WTC11 (cell line): ENCODE results near the gene GPS2. TPM values are rescaled to one million over a fixed set of nuclear protein-coding genes. Genes with fewer than 3 reads are reported as not detected.

Source experiments
- ATAC-seq: fragments of 200-7000 bp; cut with Tn5 transposase; 2 replicates; pipeline ENCODE4 v1.10.0; 2021; ENCODE audit warnings: mild to moderate bottlenecking, moderate library complexity
- CTCF ChIA-PET: fragments of 300-600 bp; sonication (Branson Sonifier 250); formaldehyde crosslinking; loops from one replicate; lab custom pipeline; 2021; ENCODE audit warnings: antibody characterized with exemption; lab: Charles Lee
- POLR2A ChIA-PET: fragments of 350-600 bp; sonication (Branson Sonifier 250); formaldehyde crosslinking; loops from one replicate; lab custom pipeline; 2021; ENCODE audit warnings: antibody characterized with exemption; lab: Charles Lee
- DNase-seq: peaks from one replicate; pipeline ENCODE4 v3.0.0; 2021; ENCODE audit warnings: low spot score
- H3K27ac Mint-ChIP-seq: 2 replicates; pipeline ENCODE4 v1.8.0; 2021; ENCODE audit warnings: mixed read lengths
- H3K27me3 Mint-ChIP-seq: 2 replicates; pipeline ENCODE4 v1.8.0; 2021; ENCODE audit warnings: low read depth, mild to moderate bottlenecking, moderate library complexity, mixed read lengths
- H3K36me3 Mint-ChIP-seq: 2 replicates; pipeline ENCODE4 v1.8.0; 2021; ENCODE audit warnings: mixed read lengths
- H3K4me1 Mint-ChIP-seq: 2 replicates; pipeline ENCODE4 v1.8.0; 2022; ENCODE audit warnings: mixed read lengths
- H3K4me3 Mint-ChIP-seq: 2 replicates; pipeline ENCODE4 v1.8.0; 2021; ENCODE audit warnings: mild to moderate bottlenecking, moderate library complexity, mixed read lengths
- H3K9me3 Mint-ChIP-seq: 2 replicates; pipeline ENCODE4 v1.8.0; 2021; ENCODE audit warnings: mixed read lengths
- ETV6 ChIP-seq: sonication (generic); formaldehyde crosslinking; IDR thresholded peaks from 2 replicates; pipeline ENCODE4 v1.8.1; 2022; ENCODE audit warnings: mild to moderate bottlenecking, missing genetic modification reagents
- HMGA2 ChIP-seq: fragments of 250-450 bp; sonication (Bioruptor Pico); IDR thresholded peaks from 2 replicates; pipeline ENCODE4 v1.4.0; 2021; ENCODE audit warnings: mild to moderate bottlenecking, moderate library complexity
- JAZF1 ChIP-seq: fragments of 250-450 bp; sonication (Bioruptor Pico); IDR thresholded peaks from 2 replicates; pipeline ENCODE4 v1.9.0; 2021; ENCODE audit warnings: moderate library complexity, mild to moderate bottlenecking, inconsistent platforms
- MXD4 ChIP-seq: fragments of 250-450 bp; sonication (Bioruptor Pico); IDR thresholded peaks from 2 replicates; pipeline ENCODE4 v1.8.0; 2021; ENCODE audit warnings: mild to moderate bottlenecking, moderate library complexity, borderline replicate concordance
- NR2C2 ChIP-seq: sonication (generic); formaldehyde crosslinking; IDR thresholded peaks from 2 replicates; pipeline ENCODE4 v1.8.0; 2022; ENCODE audit warnings: mild to moderate bottlenecking, missing genetic modification reagents
- TCF7 ChIP-seq: sonication (generic); formaldehyde crosslinking; IDR thresholded peaks from 2 replicates; pipeline ENCODE4 v1.8.0; 2022; ENCODE audit warnings: mild to moderate bottlenecking, low read depth, missing genetic modification reagents, moderate library complexity
- ZNF219 ChIP-seq: sonication (generic); formaldehyde crosslinking; IDR thresholded peaks from 2 replicates; pipeline ENCODE4 v1.8.0; 2023; ENCODE audit warnings: missing genetic modification reagents, mild to moderate bottlenecking, borderline replicate concordance
- ZNF232 ChIP-seq: sonication (generic); formaldehyde crosslinking; IDR thresholded peaks from 2 replicates; pipeline ENCODE4 v1.8.0; 2022; ENCODE audit warnings: mild to moderate bottlenecking, missing genetic modification reagents
- ZNF416 ChIP-seq: fragments of 250-450 bp; sonication (Bioruptor Pico); IDR thresholded peaks from 2 replicates; pipeline ENCODE4 v1.9.0; 2021; ENCODE audit warnings: mild to moderate bottlenecking, inconsistent platforms
- total RNA-seq: library from RNA; stranded (reverse); gene quantifications from 3 replicates; pipeline ENCODE4 v1.2.3, GENCODE V29; 2021
- TF ChIP-seq, protein P1 (sequence below): sonication (generic); formaldehyde crosslinking; conservative IDR thresholded peaks from 2 replicates; pipeline ENCODE4 v1.8.1; 2023; ENCODE audit warnings: mild to moderate bottlenecking, low read depth, missing genetic modification reagents, moderate library complexity
- TF ChIP-seq, protein P2 (sequence below): sonication (generic); formaldehyde crosslinking; IDR thresholded peaks from 2 replicates; pipeline ENCODE4 v1.8.0; 2022; ENCODE audit warnings: mild to moderate bottlenecking, missing genetic modification reagents
- TF ChIP-seq, protein P3 (sequence below): sonication (generic); formaldehyde crosslinking; IDR thresholded peaks from 2 replicates; pipeline ENCODE4 v1.8.0; 2023; ENCODE audit warnings: missing genetic modification reagents, mild to moderate bottlenecking, borderline replicate concordance
- TF ChIP-seq, protein P4 (sequence below): sonication (generic); formaldehyde crosslinking; IDR thresholded peaks from 2 replicates; pipeline ENCODE4 v1.8.1; 2023; ENCODE audit warnings: mild to moderate bottlenecking, moderate library complexity, missing genetic modification reagents
- TF ChIP-seq, protein P5 (sequence below): sonication (generic); formaldehyde crosslinking; IDR thresholded peaks from 2 replicates; pipeline ENCODE4 v1.8.0; 2022; ENCODE audit warnings: mild to moderate bottlenecking, missing genetic modification reagents
- TF ChIP-seq, protein P6 (sequence below): sonication (generic); formaldehyde crosslinking; IDR thresholded peaks from 2 replicates; pipeline ENCODE4 v1.8.0; 2022; ENCODE audit warnings: mild to moderate bottlenecking, missing genetic modification reagents
- TF ChIP-seq, protein P7 (sequence below): sonication (generic); formaldehyde crosslinking; IDR thresholded peaks from 2 replicates; pipeline ENCODE4 v1.8.0; 2022; ENCODE audit warnings: mild to moderate bottlenecking, missing genetic modification reagents
- TF ChIP-seq, protein P8 (sequence below): sonication (generic); formaldehyde crosslinking; IDR thresholded peaks from 2 replicates; pipeline ENCODE4 v1.8.1; 2023; ENCODE audit warnings: mild to moderate bottlenecking, missing genetic modification reagents, borderline replicate concordance

The GPS2 gene
- total RNA-seq, 1 experiment from 2014 or later = 55.9 TPM

DNA sequence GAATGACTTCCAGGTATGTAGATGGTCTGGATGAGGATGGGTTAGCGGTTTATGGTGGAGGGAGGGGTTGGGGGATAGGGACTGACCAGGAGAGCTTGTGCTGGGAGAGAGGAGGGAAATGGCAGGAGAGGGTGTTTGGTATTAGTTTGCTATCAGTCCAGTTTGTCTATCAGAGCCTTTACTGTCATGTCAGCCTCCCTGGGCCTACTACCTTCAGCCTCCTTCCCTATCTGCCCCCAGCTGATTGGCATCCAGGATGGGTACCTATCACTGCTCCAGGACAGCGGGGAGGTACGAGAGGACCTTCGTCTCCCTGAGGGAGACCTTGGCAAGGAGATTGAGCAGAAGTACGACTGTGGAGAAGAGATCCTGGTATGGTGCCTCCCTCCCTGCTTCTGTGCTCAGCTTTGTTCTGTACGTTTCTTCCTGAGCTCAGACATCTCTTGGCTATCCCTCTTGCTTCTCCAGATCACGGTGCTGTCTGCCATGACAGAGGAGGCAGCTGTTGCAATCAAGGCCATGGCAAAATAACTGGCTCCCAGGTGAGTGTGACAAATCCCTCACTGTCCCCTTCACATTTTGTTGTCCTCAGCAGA is 4.0 kb downstream of the GPS2 start:
- ChIA-PET CTCF (interaction anchor here (1.5 kb wide), 1 partner anchor 15 kb away, joined by 3 read pairs; no protein-coding TSS in a partner anchor), POLR2A (no interaction called here)
- Mint-ChIP-seq H3K4me1 (peaks cover 39% of the 10 kb centered on the region), H3K9me3 (no peaks in the 10 kb centered on the region), H3K27me3 (peaks cover 2% of the 10 kb centered on the region; the same call in 1 of the 2 replicates), H3K4me3 (no peak overlapping the region), H3K27ac (peak overlapping the region; percentile 86; the same call in 1 of the 2 replicates), H3K36me3 (peaks cover 46% of the 10 kb centered on the region)
- ATAC-seq = no peak
- TF ChIP-seq TCF7 (CRISPR knock-in tag) (no peak), ZNF416 (CRISPR knock-in tag) (no peak), ZNF219 (CRISPR knock-in tag) (no peak), NR2C2 (CRISPR knock-in tag) (no peak), MXD4 (no peak), ZNF232 (CRISPR knock-in tag) (no peak), JAZF1 (no peak), HMGA2 (no peak), ETV6 (CRISPR knock-in tag) (no peak)
- TF ChIP-seq, protein P1, sequence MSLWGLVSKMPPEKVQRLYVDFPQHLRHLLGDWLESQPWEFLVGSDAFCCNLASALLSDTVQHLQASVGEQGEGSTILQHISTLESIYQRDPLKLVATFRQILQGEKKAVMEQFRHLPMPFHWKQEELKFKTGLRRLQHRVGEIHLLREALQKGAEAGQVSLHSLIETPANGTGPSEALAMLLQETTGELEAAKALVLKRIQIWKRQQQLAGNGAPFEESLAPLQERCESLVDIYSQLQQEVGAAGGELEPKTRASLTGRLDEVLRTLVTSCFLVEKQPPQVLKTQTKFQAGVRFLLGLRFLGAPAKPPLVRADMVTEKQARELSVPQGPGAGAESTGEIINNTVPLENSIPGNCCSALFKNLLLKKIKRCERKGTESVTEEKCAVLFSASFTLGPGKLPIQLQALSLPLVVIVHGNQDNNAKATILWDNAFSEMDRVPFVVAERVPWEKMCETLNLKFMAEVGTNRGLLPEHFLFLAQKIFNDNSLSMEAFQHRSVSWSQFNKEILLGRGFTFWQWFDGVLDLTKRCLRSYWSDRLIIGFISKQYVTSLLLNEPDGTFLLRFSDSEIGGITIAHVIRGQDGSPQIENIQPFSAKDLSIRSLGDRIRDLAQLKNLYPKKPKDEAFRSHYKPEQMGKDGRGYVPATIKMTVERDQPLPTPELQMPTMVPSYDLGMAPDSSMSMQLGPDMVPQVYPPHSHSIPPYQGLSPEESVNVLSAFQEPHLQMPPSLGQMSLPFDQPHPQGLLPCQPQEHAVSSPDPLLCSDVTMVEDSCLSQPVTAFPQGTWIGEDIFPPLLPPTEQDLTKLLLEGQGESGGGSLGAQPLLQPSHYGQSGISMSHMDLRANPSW (CRISPR knock-in tag) = no peak
- TF ChIP-seq, protein P2, sequence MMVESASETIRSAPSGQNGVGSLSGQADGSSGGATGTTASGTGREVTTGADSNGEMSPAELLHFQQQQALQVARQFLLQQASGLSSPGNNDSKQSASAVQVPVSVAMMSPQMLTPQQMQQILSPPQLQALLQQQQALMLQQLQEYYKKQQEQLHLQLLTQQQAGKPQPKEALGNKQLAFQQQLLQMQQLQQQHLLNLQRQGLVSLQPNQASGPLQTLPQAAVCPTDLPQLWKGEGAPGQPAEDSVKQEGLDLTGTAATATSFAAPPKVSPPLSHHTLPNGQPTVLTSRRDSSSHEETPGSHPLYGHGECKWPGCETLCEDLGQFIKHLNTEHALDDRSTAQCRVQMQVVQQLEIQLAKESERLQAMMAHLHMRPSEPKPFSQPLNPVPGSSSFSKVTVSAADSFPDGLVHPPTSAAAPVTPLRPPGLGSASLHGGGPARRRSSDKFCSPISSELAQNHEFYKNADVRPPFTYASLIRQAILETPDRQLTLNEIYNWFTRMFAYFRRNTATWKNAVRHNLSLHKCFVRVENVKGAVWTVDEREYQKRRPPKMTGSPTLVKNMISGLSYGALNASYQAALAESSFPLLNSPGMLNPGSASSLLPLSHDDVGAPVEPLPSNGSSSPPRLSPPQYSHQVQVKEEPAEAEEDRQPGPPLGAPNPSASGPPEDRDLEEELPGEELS (CRISPR knock-in tag) = no peak
- TF ChIP-seq, protein P3, sequence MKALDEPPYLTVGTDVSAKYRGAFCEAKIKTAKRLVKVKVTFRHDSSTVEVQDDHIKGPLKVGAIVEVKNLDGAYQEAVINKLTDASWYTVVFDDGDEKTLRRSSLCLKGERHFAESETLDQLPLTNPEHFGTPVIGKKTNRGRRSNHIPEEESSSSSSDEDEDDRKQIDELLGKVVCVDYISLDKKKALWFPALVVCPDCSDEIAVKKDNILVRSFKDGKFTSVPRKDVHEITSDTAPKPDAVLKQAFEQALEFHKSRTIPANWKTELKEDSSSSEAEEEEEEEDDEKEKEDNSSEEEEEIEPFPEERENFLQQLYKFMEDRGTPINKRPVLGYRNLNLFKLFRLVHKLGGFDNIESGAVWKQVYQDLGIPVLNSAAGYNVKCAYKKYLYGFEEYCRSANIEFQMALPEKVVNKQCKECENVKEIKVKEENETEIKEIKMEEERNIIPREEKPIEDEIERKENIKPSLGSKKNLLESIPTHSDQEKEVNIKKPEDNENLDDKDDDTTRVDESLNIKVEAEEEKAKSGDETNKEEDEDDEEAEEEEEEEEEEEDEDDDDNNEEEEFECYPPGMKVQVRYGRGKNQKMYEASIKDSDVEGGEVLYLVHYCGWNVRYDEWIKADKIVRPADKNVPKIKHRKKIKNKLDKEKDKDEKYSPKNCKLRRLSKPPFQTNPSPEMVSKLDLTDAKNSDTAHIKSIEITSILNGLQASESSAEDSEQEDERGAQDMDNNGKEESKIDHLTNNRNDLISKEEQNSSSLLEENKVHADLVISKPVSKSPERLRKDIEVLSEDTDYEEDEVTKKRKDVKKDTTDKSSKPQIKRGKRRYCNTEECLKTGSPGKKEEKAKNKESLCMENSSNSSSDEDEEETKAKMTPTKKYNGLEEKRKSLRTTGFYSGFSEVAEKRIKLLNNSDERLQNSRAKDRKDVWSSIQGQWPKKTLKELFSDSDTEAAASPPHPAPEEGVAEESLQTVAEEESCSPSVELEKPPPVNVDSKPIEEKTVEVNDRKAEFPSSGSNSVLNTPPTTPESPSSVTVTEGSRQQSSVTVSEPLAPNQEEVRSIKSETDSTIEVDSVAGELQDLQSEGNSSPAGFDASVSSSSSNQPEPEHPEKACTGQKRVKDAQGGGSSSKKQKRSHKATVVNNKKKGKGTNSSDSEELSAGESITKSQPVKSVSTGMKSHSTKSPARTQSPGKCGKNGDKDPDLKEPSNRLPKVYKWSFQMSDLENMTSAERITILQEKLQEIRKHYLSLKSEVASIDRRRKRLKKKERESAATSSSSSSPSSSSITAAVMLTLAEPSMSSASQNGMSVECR (CRISPR knock-in tag) = no peak
- TF ChIP-seq, protein P4, sequence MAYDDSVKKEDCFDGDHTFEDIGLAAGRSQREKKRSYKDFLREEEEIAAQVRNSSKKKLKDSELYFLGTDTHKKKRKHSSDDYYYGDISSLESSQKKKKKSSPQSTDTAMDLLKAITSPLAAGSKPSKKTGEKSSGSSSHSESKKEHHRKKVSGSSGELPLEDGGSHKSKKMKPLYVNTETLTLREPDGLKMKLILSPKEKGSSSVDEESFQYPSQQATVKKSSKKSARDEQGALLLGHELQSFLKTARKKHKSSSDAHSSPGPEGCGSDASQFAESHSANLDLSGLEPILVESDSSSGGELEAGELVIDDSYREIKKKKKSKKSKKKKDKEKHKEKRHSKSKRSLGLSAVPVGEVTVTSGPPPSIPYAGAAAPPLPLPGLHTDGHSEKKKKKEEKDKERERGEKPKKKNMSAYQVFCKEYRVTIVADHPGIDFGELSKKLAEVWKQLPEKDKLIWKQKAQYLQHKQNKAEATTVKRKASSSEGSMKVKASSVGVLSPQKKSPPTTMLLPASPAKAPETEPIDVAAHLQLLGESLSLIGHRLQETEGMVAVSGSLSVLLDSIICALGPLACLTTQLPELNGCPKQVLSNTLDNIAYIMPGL = no peak
- TF ChIP-seq, protein P5, sequence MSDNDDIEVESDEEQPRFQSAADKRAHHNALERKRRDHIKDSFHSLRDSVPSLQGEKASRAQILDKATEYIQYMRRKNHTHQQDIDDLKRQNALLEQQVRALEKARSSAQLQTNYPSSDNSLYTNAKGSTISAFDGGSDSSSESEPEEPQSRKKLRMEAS (CRISPR knock-in tag) = no peak
- TF ChIP-seq, protein P6, sequence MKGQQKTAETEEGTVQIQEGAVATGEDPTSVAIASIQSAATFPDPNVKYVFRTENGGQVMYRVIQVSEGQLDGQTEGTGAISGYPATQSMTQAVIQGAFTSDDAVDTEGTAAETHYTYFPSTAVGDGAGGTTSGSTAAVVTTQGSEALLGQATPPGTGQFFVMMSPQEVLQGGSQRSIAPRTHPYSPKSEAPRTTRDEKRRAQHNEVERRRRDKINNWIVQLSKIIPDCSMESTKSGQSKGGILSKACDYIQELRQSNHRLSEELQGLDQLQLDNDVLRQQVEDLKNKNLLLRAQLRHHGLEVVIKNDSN (CRISPR knock-in tag) = no peak
- TF ChIP-seq, protein P7, sequence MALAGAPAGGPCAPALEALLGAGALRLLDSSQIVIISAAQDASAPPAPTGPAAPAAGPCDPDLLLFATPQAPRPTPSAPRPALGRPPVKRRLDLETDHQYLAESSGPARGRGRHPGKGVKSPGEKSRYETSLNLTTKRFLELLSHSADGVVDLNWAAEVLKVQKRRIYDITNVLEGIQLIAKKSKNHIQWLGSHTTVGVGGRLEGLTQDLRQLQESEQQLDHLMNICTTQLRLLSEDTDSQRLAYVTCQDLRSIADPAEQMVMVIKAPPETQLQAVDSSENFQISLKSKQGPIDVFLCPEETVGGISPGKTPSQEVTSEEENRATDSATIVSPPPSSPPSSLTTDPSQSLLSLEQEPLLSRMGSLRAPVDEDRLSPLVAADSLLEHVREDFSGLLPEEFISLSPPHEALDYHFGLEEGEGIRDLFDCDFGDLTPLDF (CRISPR knock-in tag) = no peak
- TF ChIP-seq, protein P8, sequence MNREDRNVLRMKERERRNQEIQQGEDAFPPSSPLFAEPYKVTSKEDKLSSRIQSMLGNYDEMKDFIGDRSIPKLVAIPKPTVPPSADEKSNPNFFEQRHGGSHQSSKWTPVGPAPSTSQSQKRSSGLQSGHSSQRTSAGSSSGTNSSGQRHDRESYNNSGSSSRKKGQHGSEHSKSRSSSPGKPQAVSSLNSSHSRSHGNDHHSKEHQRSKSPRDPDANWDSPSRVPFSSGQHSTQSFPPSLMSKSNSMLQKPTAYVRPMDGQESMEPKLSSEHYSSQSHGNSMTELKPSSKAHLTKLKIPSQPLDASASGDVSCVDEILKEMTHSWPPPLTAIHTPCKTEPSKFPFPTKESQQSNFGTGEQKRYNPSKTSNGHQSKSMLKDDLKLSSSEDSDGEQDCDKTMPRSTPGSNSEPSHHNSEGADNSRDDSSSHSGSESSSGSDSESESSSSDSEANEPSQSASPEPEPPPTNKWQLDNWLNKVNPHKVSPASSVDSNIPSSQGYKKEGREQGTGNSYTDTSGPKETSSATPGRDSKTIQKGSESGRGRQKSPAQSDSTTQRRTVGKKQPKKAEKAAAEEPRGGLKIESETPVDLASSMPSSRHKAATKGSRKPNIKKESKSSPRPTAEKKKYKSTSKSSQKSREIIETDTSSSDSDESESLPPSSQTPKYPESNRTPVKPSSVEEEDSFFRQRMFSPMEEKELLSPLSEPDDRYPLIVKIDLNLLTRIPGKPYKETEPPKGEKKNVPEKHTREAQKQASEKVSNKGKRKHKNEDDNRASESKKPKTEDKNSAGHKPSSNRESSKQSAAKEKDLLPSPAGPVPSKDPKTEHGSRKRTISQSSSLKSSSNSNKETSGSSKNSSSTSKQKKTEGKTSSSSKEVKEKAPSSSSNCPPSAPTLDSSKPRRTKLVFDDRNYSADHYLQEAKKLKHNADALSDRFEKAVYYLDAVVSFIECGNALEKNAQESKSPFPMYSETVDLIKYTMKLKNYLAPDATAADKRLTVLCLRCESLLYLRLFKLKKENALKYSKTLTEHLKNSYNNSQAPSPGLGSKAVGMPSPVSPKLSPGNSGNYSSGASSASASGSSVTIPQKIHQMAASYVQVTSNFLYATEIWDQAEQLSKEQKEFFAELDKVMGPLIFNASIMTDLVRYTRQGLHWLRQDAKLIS (CRISPR knock-in tag) = no peak
- no peak for DNase-seq
